ENCODE measurements around the gene CMTR1.
"Not testable (repeated sequence)": the region's sequence is repeated elsewhere in the genome, so short reads cannot be mapped to it uniquely, and the experiment has no call there.

The CMTR1 gene

GRCh38 chr6:37441651-37442050 lies 8.6 kb downstream of the CMTR1 start:
- CTCF ChIA-PET, result no interaction called here
- TF ChIP-seq ARNT (IDR thresholded peaks at IDR 0.05) (no peak), FOXK2 (IDR thresholded peaks at IDR 0.05) (no peak), L3MBTL2 (conservative IDR thresholded peaks at IDR 0.05) (no peak), SP1 (IDR thresholded peaks at IDR 0.05) (no peak), FOXA1 (IDR thresholded peaks at IDR 0.05) (no peak), FOXM1 (IDR thresholded peaks at IDR 0.05; ENCODE audit: borderline replicate concordance) (no peak), CTBP1 (IDR thresholded peaks at IDR 0.05; ENCODE audit: borderline replicate concordance) (no peak)
- POLR2A ChIA-PET, result no interaction called here
- DNase-seq (ENCODE audit: extremely low spot score), result no peak

DNA sequence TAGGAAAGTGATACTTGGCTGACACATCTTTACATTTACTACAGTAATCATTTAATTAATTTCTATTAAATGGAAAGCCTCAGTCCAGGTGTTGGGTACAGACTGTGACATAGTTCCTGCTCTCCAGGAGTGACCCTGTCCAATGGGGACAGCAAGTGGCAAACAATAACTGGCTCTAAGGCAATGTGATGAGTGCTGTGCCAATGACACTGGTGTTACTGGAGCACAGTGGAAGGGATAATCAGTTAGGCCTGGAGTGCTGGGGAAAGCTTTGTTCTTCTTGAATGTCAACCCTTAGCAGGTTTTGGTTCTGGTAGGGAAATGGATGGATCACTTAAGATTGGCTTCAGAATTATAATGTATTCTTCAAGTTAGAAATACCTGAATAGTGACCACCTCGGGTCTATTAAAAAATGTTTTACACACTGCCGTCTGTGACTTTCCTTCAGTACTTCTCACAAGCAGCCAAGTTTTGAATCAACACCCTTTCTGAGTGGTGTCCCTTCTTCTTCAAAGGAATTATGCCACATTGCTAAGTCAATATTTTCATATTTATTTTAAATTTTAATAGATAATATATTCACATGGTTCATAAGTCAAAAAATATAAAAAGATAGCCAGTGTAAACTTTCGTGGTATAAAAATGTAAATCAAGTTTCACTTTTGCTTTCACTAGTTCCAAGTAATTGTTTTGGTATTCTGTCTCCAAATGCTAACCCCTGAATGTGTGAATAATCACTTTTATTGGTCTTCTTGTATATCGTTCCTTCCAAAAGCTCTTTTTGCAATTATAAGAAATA lies 9.6 kb downstream of the CMTR1 start:
- POLR2A ChIA-PET, result no interaction called here
- TF ChIP-seq, protein P1, sequence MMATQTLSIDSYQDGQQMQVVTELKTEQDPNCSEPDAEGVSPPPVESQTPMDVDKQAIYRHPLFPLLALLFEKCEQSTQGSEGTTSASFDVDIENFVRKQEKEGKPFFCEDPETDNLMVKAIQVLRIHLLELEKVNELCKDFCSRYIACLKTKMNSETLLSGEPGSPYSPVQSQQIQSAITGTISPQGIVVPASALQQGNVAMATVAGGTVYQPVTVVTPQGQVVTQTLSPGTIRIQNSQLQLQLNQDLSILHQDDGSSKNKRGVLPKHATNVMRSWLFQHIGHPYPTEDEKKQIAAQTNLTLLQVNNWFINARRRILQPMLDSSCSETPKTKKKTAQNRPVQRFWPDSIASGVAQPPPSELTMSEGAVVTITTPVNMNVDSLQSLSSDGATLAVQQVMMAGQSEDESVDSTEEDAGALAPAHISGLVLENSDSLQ (IDR thresholded peaks at IDR 0.05), result no peak
- CTCF ChIA-PET, result no interaction called here
- DNase-seq (ENCODE audit: extremely low spot score), result no peak

DNA sequence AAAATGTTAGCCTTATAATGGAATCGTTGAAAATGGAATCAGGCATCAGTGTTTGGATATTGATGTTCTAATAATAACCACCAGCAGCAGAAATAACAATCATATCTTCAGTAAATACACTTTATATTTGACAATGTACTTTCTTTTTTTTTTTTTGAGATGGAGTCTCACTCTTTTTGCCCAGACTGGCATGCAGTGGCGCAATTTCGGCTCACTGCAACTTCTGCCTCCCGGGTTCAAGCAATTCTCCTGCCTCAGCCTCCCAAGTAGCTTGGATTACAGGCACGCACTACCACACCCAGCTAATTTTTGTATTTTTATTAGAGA lies 10.2 kb downstream of the CMTR1 start:
- DNase-seq (ENCODE audit: extremely low spot score); CTCF ChIA-PET: not testable (repeated sequence)
- POLR2A ChIA-PET, result interaction anchor here (0.9 kb wide), 1 partner anchor 10 kb away, joined by 3 read pairs; the partner anchor contains the start of gene CMTR1

DNA sequence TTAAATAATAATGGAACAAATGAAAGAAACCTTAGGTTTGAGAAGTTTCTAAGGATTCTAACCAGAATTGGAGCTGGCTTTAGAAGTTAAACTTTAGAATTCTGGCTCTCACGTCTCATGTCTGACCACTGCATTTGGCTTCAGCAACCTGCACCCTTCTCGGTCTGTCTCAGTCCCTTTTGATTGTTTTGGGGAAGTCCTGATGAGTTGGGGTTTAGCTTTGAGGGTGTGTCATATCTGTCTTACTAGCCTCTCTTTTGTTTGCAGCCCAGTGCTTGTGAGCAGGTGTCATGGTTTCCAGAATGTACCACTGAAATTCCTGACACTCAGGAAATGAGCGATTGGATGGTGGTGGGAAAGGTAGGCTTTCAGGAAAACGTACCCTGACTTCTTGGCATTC lies 17.0 kb downstream of the CMTR1 start:
- POLR2A ChIA-PET, result interaction anchor here (1.1 kb wide), 1 partner anchor 17 kb away, joined by 3 read pairs; the partner anchor contains the start of gene CMTR1
- no peak for TF ChIP-seq LEF1 (IDR thresholded peaks at IDR 0.05; ENCODE audit: borderline replicate concordance)
- CTCF ChIA-PET, result no interaction called here

DNA sequence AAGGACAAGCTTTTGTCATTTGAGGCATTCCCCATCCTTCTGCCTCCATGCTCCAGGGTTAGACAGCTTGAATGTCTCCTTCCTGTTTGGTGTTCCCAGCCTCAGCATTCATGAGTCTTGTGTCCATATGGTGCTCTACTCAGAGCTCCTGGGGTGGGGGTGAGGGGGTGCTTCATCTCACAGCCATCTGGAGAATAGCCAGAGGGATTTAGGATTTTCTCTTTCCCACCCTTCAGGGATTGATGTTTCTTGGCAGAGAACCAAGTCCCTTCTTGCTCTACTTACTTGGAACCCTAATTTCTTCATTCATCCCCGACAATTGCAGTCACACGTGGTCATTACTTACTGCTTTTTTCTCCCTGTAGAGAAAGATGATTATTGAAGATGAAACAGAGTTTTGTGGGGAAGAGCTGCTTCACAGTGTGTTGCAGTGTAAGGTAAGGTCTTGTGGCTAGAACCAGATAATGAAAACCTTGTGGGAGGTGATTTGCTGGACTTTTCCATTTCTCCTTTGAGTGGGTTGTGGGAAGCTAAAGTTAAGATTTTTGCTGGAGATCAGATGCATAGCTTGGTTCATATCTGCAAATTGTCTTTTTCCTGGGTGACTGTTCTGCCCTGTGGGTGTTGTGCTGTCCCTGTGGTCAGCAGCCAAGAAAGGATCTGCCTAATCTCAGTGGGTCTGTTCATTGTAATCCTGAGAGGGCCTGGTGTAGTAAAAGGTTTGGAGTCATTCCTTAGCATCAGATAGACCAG lies 18.6 kb downstream of the CMTR1 start:
- CTCF ChIA-PET, result no interaction called here
- POLR2A ChIA-PET, result no interaction called here
- no peak for TF ChIP-seq L3MBTL2 (conservative IDR thresholded peaks at IDR 0.05)
- no peak for TF ChIP-seq FOXK2 (IDR thresholded peaks at IDR 0.05)
- TF ChIP-seq ELF4 (IDR thresholded peaks at IDR 0.05), result no peak
- no peak for TF ChIP-seq SUZ12 (IDR thresholded peaks at IDR 0.05)
- TF ChIP-seq SP1 (IDR thresholded peaks at IDR 0.05), result no peak
- TF ChIP-seq BHLHE40 (IDR thresholded peaks at IDR 0.05; ENCODE audit: borderline replicate concordance), result no peak
- no peak for TF ChIP-seq HDGF (IDR thresholded peaks at IDR 0.05; ENCODE audit: borderline replicate concordance)
- TF ChIP-seq, protein P1 (IDR thresholded peaks at IDR 0.05), result no peak
- TF ChIP-seq TARDBP (IDR thresholded peaks at IDR 0.05), result no peak
- TF ChIP-seq NFRKB (IDR thresholded peaks at IDR 0.05), result no peak
- no peak for TF ChIP-seq FOXA1 (IDR thresholded peaks at IDR 0.05)
- no peak for TF ChIP-seq LEF1 (IDR thresholded peaks at IDR 0.05; ENCODE audit: borderline replicate concordance)
- TF ChIP-seq FOXM1 (IDR thresholded peaks at IDR 0.05; ENCODE audit: borderline replicate concordance), result no peak
- no peak for TF ChIP-seq CTBP1 (IDR thresholded peaks at IDR 0.05; ENCODE audit: borderline replicate concordance)
- no peak for TF ChIP-seq ARNT (IDR thresholded peaks at IDR 0.05)
- no peak for TF ChIP-seq ZNF384 (IDR thresholded peaks at IDR 0.05)
- DNase-seq (ENCODE audit: extremely low spot score), result no peak

More for the DNA sequence above, 17.0 kb downstream of the CMTR1 start:
- no peak for DNase-seq (ENCODE audit: extremely low spot score)

DNA sequence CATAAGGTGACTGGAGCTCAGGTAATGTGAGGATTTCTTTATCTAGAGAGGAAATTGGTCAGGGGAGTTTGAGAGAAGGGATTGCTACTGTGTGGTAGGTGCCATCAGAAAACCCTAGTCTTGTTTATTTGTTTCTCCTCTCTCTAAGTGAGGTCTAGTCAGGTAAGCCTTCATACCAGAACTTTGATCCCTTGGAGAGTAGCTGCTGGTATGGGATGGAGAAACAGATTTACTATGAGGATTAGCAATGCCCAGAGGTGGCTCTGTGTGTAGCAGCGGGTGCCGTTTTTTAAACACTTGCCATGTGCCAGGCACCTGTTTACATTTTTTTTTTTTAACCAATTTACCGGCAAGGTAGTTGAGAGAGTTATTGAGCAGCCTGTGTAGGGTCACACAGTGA lies 19.5 kb downstream of the CMTR1 start:
- CTCF ChIA-PET, result no interaction called here
- POLR2A ChIA-PET, result no interaction called here
- no peak for TF ChIP-seq SP1 (IDR thresholded peaks at IDR 0.05)
- no peak for TF ChIP-seq ARNT (IDR thresholded peaks at IDR 0.05)
- TF ChIP-seq ZNF384 (IDR thresholded peaks at IDR 0.05), result no peak
- no peak for TF ChIP-seq SUZ12 (IDR thresholded peaks at IDR 0.05)
- no peak for TF ChIP-seq L3MBTL2 (conservative IDR thresholded peaks at IDR 0.05)
- TF ChIP-seq FOXM1 (IDR thresholded peaks at IDR 0.05; ENCODE audit: borderline replicate concordance), result no peak
- TF ChIP-seq CTBP1 (IDR thresholded peaks at IDR 0.05; ENCODE audit: borderline replicate concordance), result no peak
- no peak for TF ChIP-seq HDGF (IDR thresholded peaks at IDR 0.05; ENCODE audit: borderline replicate concordance)
- no peak for DNase-seq (ENCODE audit: extremely low spot score)

GRCh38 chr6:37454420-37455140 lies 21.6 kb downstream of the CMTR1 start:
- CTCF ChIA-PET, result no interaction called here
- TF ChIP-seq L3MBTL2 (conservative IDR thresholded peaks at IDR 0.05) (no peak), NFRKB (IDR thresholded peaks at IDR 0.05) (no peak), CTBP1 (IDR thresholded peaks at IDR 0.05; ENCODE audit: borderline replicate concordance) (no peak), BHLHE40 (IDR thresholded peaks at IDR 0.05; ENCODE audit: borderline replicate concordance) (no peak), FOXM1 (IDR thresholded peaks at IDR 0.05; ENCODE audit: borderline replicate concordance) (no peak), ZNF384 (IDR thresholded peaks at IDR 0.05) (no peak)
- DNase-seq (ENCODE audit: extremely low spot score), result no peak
- POLR2A ChIA-PET, result no interaction called here

All from HEK293T (cell line).